Measurements from ENCODE around the gene CYP27A1.

Gene CYP27A1

GRCh38 chr2:218776488-218776887 is 5.5 kb upstream of the CYP27A1 start:
- no peak for DNase-seq

GRCh38 chr2:218777276-218777990 is 4.5 kb upstream of the CYP27A1 start:
- DNase-seq: no peak

GRCh38 chr2:218780046-218780445 is 1.9 kb upstream of the CYP27A1 start:
- DNase-seq: no peak

GRCh38 chr2:218780851-218781690 is 876 bp upstream of the CYP27A1 start:
- no peak for DNase-seq

GRCh38 chr2:218782528-218782844 is 539 bp downstream of the CYP27A1 start:
- no peak for DNase-seq

GRCh38 chr2:218783688-218784087 is 1.7 kb downstream of the CYP27A1 start:
- no peak for DNase-seq

GRCh38 chr2:218785103-218785502 is 3.2 kb downstream of the CYP27A1 start:
- DNase-seq: no peak

- DNase-seq: no peak
Observed at GRCh38 chr2:218786133-218786532, 4.2 kb downstream of the CYP27A1 start.

- DNase-seq: no peak
Observed at GRCh38 chr2:218788529-218789255, 6.7 kb downstream of the CYP27A1 start.

GRCh38 chr2:218792433-218792832 is 10.5 kb downstream of the CYP27A1 start:
- no peak for DNase-seq

GRCh38 chr2:218796691-218797090 is 14.7 kb downstream of the CYP27A1 start:
- DNase-seq: no peak

GRCh38 chr2:218798767-218799504 is 17.0 kb downstream of the CYP27A1 start:
- no peak for DNase-seq

- no peak for DNase-seq
Observed at GRCh38 chr2:218799990-218800389, 18.0 kb downstream of the CYP27A1 start.

- DNase-seq: peak in 1 of 2 donors; percentile 28
Observed at GRCh38 chr2:218802386-218802994, 20.5 kb downstream of the CYP27A1 start.

GRCh38 chr2:218804817-218805216 is 22.9 kb downstream of the CYP27A1 start:
- no peak for DNase-seq

GRCh38 chr2:218805627-218806026 is 23.7 kb downstream of the CYP27A1 start:
- no peak for DNase-seq

- no peak for DNase-seq
Observed at GRCh38 chr2:218806346-218806978, 24.5 kb downstream of the CYP27A1 start.

- no peak for DNase-seq
Observed at GRCh38 chr2:218807626-218808025, 25.7 kb downstream of the CYP27A1 start.

- no peak for DNase-seq
Observed at GRCh38 chr2:218809515-218809914, 27.6 kb downstream of the CYP27A1 start.

GRCh38 chr2:218810256-218810655 is 28.3 kb downstream of the CYP27A1 start:
- DNase-seq: no peak

- no peak for DNase-seq
Observed at GRCh38 chr2:218811382-218811781, 29.4 kb downstream of the CYP27A1 start.

Data from CD4-positive, alpha-beta T cell treated with Interleukin-4 for 1 hour (primary cell).